Superior temporal gyrus (tissue), 1 donor: ENCODE results near the gene MCTP2.

Source experiments
- DNase-seq: peaks from one replicate; pipeline ENCODE4 v3.0.0-alpha.2; 2016; ENCODE audit errors: extremely low spot score

Gene MCTP2

GRCh38 chr15:94352636-94353487 is 121.5 kb downstream of the MCTP2 start:
- DNase-seq = no peak

GRCh38 chr15:94353488-94353820 is 122.1 kb downstream of the MCTP2 start:
- DNase-seq = no peak

GRCh38 chr15:94354655-94355054 is 123.3 kb downstream of the MCTP2 start:
- DNase-seq = no peak

GRCh38 chr15:94359716-94360115 is 128.4 kb downstream of the MCTP2 start:
- DNase-seq = no peak

- no peak for DNase-seq
These were observed 128.9 kb downstream of the MCTP2 start for GRCh38 chr15:94360251-94360685.

- no peak for DNase-seq
These were observed 131.2 kb downstream of the MCTP2 start for GRCh38 chr15:94362385-94363092.

- DNase-seq = no peak
These were observed 132.0 kb downstream of the MCTP2 start for GRCh38 chr15:94363382-94363781.

GRCh38 chr15:94366781-94367180 is 135.4 kb downstream of the MCTP2 start:
- DNase-seq = no peak

GRCh38 chr15:94367726-94368535 is 136.6 kb downstream of the MCTP2 start:
- DNase-seq = no peak

- DNase-seq = no peak
These were observed 139.0 kb downstream of the MCTP2 start for GRCh38 chr15:94370206-94370935.

GRCh38 chr15:94370936-94371285 is 139.6 kb downstream of the MCTP2 start:
- DNase-seq = no peak

- DNase-seq = no peak
These were observed 141.5 kb downstream of the MCTP2 start for GRCh38 chr15:94372821-94373220.

GRCh38 chr15:94375997-94376396 is 144.6 kb downstream of the MCTP2 start:
- no peak for DNase-seq

GRCh38 chr15:94379986-94380385 is 148.6 kb downstream of the MCTP2 start:
- DNase-seq = no peak

GRCh38 chr15:94380798-94381197 is 149.4 kb downstream of the MCTP2 start:
- DNase-seq = no peak

GRCh38 chr15:94381384-94381783 is 150.0 kb downstream of the MCTP2 start:
- no peak for DNase-seq

GRCh38 chr15:94383041-94383440 is 151.7 kb downstream of the MCTP2 start:
- no peak for DNase-seq

- no peak for DNase-seq
These were observed 152.3 kb downstream of the MCTP2 start for GRCh38 chr15:94383706-94384105.

- no peak for DNase-seq
These were observed 154.1 kb downstream of the MCTP2 start for GRCh38 chr15:94385441-94385840.

- DNase-seq = no peak
These were observed 155.0 kb downstream of the MCTP2 start for GRCh38 chr15:94386351-94386750.

GRCh38 chr15:94387442-94387841 is 156.1 kb downstream of the MCTP2 start:
- DNase-seq = no peak
